Fibroblast of gingiva (primary cell): ENCODE measurements around the gene EML1.

ENCODE experiments used
- DNase-seq: peaks from one replicate; pipeline ENCODE4 v3.0.0-alpha.2; 2011; ENCODE audit warnings: low read depth

Gene EML1

GRCh38 chr14:99871771-99872170 lies 78.6 kb downstream of the EML1 start:
- DNase-seq, result no peak

GRCh38 chr14:99872786-99873440 lies 79.7 kb downstream of the EML1 start:
- DNase-seq, result peak; percentile 37

GRCh38 chr14:99873653-99874052 lies 80.4 kb downstream of the EML1 start:
- DNase-seq, result no peak

GRCh38 chr14:99874306-99874705 lies 81.1 kb downstream of the EML1 start:
- DNase-seq, result no peak

- DNase-seq, result no peak
These were observed 82.2 kb downstream of the EML1 start for GRCh38 chr14:99875421-99875820.

- no peak for DNase-seq
These were observed 82.6 kb downstream of the EML1 start for GRCh38 chr14:99875836-99876235.

- DNase-seq, result no peak
These were observed 83.2 kb downstream of the EML1 start for GRCh38 chr14:99876406-99876805.

- DNase-seq, result no peak
These were observed 85.3 kb downstream of the EML1 start for GRCh38 chr14:99878563-99878962.

- peak; percentile 84 for DNase-seq
These were observed 86.4 kb downstream of the EML1 start for GRCh38 chr14:99879401-99880295.

- DNase-seq, result no peak
These were observed 87.6 kb downstream of the EML1 start for GRCh38 chr14:99880651-99881420.

GRCh38 chr14:99883866-99884650 lies 90.8 kb downstream of the EML1 start:
- DNase-seq, result no peak

- peak; percentile 60 for DNase-seq
These were observed 91.8 kb downstream of the EML1 start for GRCh38 chr14:99884834-99885648.

- no peak for DNase-seq
These were observed 92.4 kb downstream of the EML1 start for GRCh38 chr14:99885649-99885958.

GRCh38 chr14:99887407-99887806 lies 94.2 kb downstream of the EML1 start:
- DNase-seq, result no peak

- no peak for DNase-seq
These were observed 94.9 kb downstream of the EML1 start for GRCh38 chr14:99888149-99888548.

GRCh38 chr14:99889268-99889667 lies 96.1 kb downstream of the EML1 start:
- no peak for DNase-seq

GRCh38 chr14:99891266-99891665 lies 98.1 kb downstream of the EML1 start:
- no peak for DNase-seq

GRCh38 chr14:99891900-99892299 lies 98.7 kb downstream of the EML1 start:
- no peak for DNase-seq

GRCh38 chr14:99892406-99892805 lies 99.2 kb downstream of the EML1 start:
- no peak for DNase-seq

GRCh38 chr14:99896361-99896760 lies 103.1 kb downstream of the EML1 start:
- no peak for DNase-seq

GRCh38 chr14:99899578-99900178 lies 106.5 kb downstream of the EML1 start:
- DNase-seq, result peak; percentile 19
